HG02943 (cell line): Measurements from ENCODE around the gene C1orf159.
"Not testable (repeated sequence)": the region's sequence is repeated elsewhere in the genome, so short reads cannot be mapped to it uniquely, and the experiment has no call there.

Experiments
- ATAC-seq: cut with Tn5 transposase; IDR thresholded peaks from one replicate; pipeline ENCODE4 v1.9.1; 2021; ENCODE audit warnings: mild to moderate bottlenecking, low read depth, moderate library complexity; ENCODE audit not compliant: unreplicated experiment

The C1orf159 gene

DNA sequence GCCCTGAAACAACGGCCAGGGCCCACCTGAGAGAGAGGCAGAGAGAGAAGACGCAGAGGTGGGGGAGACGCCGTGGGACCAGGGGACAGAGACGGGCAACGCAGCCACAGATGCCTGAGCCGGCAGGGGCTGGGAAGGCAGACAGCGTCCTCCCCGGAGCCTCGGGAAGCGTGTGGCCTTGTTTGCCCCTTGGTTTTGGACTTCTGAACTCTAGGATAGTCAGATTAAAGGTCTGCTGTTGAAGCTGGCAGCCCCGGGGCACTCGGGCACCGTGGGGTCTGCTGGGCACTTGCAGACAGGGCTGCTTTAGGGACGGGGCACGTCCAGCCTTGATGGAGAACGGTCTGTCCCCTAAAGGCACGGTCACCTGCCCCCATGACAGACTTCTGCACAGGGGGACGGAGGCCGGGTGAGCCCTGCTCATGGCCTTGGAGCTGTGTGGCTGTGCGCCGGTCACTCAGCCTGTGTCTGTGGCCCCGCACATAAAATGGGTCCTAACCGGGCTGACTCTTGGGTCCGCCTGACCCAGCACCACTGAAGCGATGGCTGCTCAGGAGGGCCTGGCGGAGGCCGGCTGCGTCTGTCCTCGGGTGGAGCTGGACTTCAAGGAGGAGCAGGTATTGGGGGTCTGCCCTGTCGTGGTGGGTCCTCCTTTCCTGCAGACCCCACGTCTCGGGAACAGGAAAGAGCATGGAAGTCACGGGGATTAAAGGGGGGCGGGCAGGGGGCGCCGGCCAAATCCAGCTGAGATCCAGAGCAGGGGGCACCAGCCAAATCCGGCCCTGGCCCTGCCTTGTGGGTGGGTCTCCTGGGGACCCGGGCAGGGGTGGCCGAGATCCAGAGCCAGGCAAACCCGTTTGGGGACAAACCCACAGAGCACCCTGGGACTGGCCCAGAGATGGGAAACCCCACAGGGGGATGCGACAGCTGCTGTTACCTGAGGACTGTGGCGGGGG lies 32.2 kb downstream of the C1orf159 start:
- no peak for ATAC-seq

DNA sequence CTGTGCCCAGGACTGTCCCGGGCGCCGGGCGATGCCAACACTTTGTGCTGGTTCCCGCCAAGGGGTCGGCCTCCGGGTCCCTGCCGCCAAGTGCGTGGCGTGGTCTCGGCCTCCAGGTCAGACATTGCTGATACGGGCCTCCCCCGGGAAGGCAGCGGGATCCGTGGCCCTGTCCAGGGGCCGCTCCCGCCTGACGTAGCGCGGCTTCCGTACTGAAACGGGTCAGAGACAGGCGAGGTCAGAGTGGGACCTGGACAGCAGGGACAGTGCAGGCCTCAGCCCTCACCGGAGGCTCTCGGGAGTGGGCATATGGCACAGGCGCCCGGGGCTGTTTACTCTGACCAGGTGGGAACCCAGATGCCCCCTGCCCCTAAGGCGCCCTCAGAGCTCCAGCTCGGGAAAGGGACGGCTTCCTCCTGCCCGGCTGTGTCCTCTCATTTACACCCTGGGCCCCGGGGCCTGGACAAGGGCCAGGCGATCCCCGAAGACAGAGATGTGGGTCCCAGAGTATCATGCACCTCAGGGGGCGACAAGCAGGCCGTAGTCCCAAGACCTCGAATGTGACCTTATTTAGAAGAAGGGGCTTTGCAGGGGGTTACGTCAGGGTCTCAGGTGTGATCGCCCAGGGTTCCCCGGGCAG lies 33.0 kb downstream of the C1orf159 start:
- no peak for ATAC-seq

GRCh38 chr1:1082239-1082775 lies 33.6 kb downstream of the C1orf159 start:
- ATAC-seq = no peak

DNA sequence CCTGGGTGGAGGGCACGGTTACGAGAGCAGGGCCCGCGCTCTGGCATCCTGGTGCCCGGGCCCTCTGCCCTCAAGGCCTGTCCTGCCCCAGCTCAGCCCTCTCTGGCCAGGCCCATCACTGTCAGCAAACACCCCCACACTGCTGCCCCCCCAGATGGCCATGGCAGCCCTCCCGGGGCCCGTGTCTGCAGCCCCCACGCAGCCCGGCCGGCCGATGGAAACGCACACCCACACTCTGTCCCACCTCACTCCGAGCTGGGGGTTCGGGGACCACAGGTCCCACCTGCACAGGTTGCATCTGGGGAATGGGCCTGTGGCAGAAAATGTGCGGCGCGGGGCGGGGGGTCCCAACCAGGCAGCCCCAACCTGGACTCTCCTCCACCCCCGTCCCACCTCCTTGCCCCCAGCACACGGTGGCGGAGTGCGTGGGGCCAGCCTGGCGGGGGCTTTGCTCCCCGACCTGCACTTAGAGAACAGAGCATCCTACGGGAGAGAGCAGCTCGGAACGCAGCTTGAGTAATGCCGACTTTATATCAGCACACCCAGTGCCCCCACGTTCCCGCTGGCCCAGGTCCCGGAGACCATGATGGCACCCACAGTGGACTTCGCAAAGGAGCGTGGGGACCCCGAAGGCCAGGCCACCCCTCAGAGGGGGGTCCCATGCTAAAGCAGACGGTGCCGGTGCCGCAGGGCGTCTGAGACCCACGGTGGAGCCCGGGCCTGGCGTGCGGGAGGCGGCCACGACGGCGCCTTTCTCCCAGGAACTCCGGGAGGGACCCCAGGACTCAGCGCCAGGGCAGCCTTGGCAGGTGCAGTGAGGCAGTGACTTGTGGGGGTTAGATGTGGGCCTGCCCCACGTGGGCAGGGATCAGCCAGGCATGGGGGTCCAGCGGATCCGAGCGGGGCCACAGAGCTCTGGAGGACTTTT lies 34.3 kb downstream of the C1orf159 start:
- ATAC-seq = no peak

DNA sequence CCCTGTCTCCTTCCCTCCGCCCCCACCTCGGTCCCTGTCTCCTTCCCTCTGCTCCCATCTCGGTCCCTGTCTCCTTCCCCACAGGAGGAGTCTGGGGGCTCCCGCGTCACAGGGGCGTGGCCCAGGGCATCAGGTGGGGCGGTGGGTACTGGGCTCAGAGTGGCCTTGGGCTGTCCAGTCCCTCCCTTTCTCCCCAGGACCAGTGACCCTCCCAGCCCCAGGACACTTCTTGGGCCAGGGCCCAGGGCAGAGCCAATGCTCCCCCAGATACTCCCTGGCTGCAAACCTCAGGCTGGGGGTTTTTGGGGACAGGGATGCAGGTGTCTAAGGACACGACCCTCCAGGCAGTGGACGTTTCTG lies 35.0 kb downstream of the C1orf159 start:
- no peak for ATAC-seq

DNA sequence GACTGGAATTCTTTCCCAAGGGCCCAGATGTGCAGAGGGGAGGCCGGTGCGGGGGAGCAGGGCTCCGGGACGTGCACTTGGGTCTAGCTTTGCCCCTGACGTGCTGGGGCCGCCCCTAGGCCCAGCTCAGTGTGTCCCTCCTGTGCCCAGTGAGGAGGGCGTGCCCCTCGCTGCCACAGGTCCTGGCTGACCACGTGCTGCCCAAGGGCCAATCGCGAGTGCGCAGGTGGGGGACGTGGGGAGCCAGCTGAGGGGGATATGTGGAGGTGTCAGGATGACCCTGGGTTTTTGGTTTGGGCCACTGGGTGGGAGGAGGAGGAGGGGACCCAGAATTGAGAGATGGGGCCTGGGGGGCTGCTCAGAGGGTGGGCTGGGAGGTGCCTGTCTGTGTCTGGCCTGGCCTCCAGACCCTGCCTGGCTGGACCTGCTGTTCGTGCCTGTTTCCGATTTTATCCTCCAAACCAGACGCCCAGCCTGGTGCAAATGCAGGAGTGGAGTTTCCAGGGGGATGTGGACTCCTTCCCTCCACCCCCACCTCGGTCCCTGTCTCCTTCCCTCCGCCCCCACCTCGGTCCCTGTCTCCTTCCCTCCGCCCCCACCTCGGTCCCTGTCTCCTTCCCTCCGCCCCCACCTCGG lies 35.6 kb downstream of the C1orf159 start:
- no peak for ATAC-seq

- no peak for ATAC-seq
Observed at GRCh38 chr1:1079408-1080121, 36.3 kb downstream of the C1orf159 start.

DNA sequence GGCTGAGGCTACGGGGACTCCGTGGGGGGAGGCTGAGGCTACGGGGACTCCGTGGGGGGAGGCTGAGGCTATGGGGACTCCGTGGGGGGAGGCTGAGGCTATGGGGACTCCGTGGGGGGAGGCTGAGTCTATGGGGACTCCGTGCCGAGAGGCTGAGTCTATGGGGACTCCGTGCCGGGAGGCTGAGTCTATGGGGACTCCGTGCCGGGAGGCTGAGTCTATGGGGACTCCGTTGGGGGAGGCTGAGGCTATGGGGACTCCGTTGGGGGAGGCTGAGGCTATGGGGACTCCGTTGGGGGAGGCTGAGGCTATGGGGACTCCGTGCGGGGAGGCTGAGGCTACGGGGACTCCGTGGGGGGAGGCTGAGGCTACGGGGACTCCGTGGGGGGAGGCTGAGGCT lies 38.5 kb downstream of the C1orf159 start:
- not testable (repeated sequence) for ATAC-seq

DNA sequence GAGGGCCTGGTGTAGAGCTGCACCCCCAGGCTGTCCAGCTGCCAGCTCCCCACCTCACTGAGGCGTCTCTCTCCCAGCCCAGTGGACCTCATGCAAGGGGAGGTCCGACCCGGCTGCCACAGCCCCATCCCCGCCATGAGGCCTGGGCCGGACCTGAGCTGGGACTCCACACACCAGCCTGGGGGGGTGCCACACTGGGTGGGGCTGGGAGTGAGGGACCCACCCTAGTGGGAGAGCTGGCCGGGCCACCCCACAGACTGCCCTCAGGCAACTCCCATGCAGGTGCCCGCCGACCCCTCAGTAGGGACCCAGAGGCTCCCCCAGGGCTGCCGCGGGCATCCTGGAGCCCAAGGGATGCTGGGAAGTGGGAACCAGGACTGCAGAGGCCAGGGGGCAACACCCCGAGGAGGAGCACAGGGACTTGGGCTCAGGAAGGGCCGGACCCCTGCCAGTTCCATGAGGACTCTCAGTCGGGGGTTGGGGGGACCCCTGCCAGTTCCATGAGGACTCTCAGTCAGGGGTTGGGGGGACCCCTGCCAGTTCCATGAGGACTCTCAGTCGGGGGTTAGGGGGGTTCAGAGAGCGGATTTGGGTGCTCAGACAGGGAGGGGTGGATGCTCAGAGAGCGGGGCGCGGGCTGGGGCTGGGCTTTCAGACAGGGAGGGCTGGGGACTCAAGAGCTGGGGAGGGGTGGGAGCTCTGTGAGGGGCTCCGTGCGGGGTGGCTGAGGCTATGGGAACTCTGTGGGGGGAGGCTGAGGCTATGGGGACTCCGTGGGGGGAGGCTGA lies 40.5 kb downstream of the C1orf159 start:
- ATAC-seq = no peak

DNA sequence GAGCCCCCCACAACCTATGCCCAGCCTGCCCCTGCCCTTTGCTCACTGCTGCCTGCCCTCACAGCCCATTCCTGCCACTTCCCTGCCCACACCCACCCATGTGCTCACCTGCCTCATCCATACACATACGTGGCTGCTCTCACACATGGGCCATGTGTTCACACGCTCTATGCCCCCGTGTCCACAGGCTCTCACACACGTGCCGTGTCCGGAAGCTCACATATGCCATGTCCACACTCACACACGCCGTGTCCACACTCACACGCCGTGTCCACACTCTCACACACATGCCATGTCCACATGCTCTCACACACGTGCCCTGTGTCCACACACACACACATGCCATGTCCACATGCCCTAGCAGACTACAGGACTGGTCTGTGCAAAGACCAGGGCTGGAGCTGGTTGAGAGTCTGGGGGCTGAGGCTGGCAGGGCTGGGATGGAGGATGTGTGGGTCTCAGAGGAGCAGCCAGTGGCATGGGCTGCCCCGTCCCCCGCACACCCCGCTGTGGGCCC lies 41.2 kb downstream of the C1orf159 start:
- no peak for ATAC-seq

DNA sequence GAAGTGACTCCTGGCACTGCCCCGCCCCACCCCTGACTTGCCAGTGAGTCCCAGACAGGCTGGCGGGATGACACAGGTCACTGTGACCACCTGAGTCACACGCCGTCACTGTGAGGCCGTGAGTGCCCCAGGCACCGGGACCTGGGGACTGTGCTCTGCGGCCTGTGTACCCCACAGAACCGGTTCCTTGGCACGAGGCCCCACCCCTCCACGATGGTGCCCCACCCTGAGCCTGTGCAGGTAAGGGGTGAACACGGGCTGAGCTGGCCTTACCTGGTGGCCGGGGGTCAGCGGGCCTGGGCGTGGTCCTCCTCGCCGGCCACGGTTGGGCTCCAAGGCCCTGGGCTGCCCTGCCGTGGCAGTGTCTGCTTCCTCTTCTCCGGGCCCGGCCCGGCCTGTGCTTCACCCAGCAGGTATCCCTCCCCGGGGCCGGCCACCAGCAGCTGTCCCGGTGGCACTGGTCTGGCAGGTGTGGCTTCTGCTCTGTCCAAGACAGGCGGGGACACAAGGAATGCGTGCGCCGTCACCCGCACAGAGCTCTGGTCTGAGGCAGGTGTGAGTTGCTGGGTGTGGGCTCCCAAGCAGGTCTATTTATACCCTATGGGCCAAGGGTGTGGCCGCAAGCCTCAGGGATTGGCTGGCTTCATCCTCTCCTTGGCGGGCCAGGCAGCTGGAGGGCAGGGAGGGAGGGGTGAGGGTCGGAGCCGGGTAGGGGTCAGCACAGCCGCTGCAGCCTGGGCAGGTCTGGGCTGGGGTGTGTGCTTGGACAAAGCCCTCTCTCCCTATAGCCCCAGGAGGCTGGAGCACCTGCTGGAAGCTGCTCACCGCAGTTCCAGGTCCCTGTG lies 41.9 kb downstream of the C1orf159 start, which contains the start of gene RNF223:
Gene RNF223, minus strand, starts transcription at position 564 of the 845 bp plus-strand sequence. CDS start 1,740 bp downstream, outside the sequence.
- ATAC-seq = no peak

GRCh38 chr1:1072849-1073742 lies 42.8 kb downstream of the C1orf159 start:
- ATAC-seq = no peak

GRCh38 chr1:1072299-1072848 lies 43.5 kb downstream of the C1orf159 start:
- ATAC-seq = no peak

DNA sequence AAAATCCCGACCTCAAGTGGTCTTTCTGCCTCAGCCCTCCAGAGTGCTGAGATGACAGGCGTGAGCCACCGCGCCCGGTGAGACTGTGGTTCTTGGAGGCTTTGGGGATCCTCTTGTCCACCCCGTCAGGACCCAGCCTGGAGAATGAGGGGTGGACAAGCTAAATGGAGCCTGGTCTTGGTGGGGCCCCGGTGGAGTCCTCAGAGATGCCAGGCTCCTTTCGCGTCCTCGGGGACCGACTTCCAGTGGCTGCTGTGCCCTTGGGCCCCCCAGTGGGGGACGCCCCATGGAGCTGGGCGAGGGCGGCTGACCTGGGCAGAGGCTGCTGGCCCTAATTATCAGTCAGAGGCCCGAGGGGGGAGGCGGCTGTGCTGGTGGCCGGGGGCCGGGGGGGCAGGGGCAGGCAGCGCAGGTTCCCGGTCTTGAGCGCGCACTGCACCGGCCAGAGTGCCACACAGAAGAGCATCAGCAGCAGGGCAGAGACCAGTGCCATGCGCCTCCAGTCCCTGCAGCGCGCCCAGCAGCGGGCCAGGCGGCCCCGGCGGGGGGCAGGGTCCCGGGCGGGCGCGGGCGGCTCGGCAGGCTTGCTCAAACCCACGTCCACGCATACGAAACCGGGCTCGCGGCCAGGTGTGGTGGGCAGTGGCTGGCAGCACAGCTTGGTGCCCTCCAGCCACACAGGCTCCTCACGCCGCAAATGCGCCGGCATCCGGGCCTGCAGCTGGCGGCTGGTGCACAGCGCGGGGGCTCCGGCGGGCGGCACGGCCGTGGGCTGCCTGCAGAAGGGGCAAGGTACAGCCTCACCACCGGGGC lies 44.2 kb downstream of the C1orf159 start:
- ATAC-seq = no peak
